Testis (tissue), 3 donors: ENCODE results near the gene CNPY1. TPM values are rescaled to one million over a fixed set of nuclear protein-coding genes. Genes with fewer than 3 reads are reported as not detected.

Source experiments
- DNase-seq: peaks from one replicate; pipeline ENCODE4 v3.0.0-alpha.2; 2019
- H3K27ac ChIP-seq, 2 donors: fragments of 200-600 bp; sonication (generic); one replicate each; pipeline ENCODE4 v1.5.1; 2019
- H3K27me3 ChIP-seq: fragments of 200-600 bp; sonication (generic); one replicate; pipeline ENCODE4 v1.5.1; 2019
- H3K36me3 ChIP-seq: fragments of 200-600 bp; sonication (generic); one replicate; pipeline ENCODE4 v1.5.1; 2017; ENCODE audit warnings: low read depth; ENCODE audit errors: missing control alignments
- H3K4me1 ChIP-seq: fragments of 200-600 bp; sonication (generic); one replicate; pipeline ENCODE4 v1.5.1; 2019
- H3K4me3 ChIP-seq, 2 donors: fragments of 200-600 bp; sonication (generic); one replicate each; pipeline ENCODE4 v1.5.1; 2017 to 2019
- H3K9me3 ChIP-seq: fragments of 200-600 bp; sonication (generic); one replicate; pipeline ENCODE4 v1.5.1; 2017
- POLR2A ChIP-seq: fragments of 450-650 bp; IDR thresholded peaks from one replicate; pipeline ENCODE4 v1.6.1; 2017; ENCODE audit warnings: antibody characterized with exemption, mild to moderate bottlenecking, moderate library complexity
- WGBS, 2 donors: methylation state at CpG; one replicate each; pipeline ENCODE4 v1.1.5; 2018; 5-methylcytosine and 5-hydroxymethylcytosine counted together
- intact Hi-C: fragments of 100-400 bp; cut with DNase I; formaldehyde crosslinking; loops from one replicate; pipeline ENCODE4 v1.15.1; 2023; ENCODE audit warnings: low total_unique reads
- polyA plus RNA-seq: library from polyadenylated mRNA; stranded (reverse); fragments of 350-450 nt; fragmentation: Illumina TruSeq; extraction: RNeasy Lipid Tissue Mini Kit (QIAGEN cat#74804); gene quantifications from one replicate; pipeline ENCODE4 v1.2.3, GENCODE V29; 2014; ENCODE audit warnings: low read depth, low replicate concordance; ENCODE audit not compliant: insufficient read depth
- total RNA-seq, 2 donors: library from RNA; depleted of rRNA; stranded (reverse); fragments of >200 nt; gene quantifications; one replicate each; pipeline ENCODE4 v1.2.3, GENCODE V29; 2016
- TF ChIP-seq, protein P1 (sequence below), 3 experiments: fragments of 450-650 bp in 2 of 3; fragments of 200-600 bp in 1 of 3; sonication (generic) in 1 of 3; IDR thresholded peaks; one replicate each; pipeline ENCODE4 v1.5.1; 2016 to 2019; ENCODE audit warnings: antibody characterized with exemption in 3 of 3, mild to moderate bottlenecking in 2 of 3, moderate library complexity in 1 of 3

Gene CNPY1
- total and polyA plus RNA-seq, 3 donors from 2014 or later = 0.25 to 0.47 (median 0.31) TPM

DNA sequence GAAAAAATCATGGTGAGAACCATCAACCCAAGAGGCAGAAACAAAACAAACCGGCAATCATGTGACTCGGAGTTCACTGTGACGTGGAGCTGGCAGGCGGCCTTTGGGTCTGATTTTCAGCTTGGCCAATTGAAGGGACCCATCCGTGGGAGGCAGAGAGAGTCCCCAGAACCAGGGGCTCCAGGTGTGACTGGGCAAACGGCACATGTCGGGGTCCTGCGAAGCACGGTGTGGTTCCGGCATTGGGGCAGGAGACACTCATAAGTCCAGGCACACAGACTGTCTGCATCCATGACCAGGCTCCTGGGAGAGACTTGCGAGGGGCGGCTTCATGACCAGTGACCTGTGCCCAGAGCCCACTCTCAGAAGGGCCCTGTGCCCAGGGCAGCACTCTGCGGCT lies 12.6 kb upstream of the CNPY1 start:
- Histone ChIP-seq H3K4me1 (no peaks in the 10 kb centered on the region), H3K4me3 (no peak overlapping the region), H3K27ac (no peak overlapping the region), H3K27me3 (no peaks in the 10 kb centered on the region), H3K36me3 (no peaks in the 10 kb centered on the region), H3K9me3 (no peaks in the 10 kb centered on the region)
- TF ChIP-seq, protein P1, sequence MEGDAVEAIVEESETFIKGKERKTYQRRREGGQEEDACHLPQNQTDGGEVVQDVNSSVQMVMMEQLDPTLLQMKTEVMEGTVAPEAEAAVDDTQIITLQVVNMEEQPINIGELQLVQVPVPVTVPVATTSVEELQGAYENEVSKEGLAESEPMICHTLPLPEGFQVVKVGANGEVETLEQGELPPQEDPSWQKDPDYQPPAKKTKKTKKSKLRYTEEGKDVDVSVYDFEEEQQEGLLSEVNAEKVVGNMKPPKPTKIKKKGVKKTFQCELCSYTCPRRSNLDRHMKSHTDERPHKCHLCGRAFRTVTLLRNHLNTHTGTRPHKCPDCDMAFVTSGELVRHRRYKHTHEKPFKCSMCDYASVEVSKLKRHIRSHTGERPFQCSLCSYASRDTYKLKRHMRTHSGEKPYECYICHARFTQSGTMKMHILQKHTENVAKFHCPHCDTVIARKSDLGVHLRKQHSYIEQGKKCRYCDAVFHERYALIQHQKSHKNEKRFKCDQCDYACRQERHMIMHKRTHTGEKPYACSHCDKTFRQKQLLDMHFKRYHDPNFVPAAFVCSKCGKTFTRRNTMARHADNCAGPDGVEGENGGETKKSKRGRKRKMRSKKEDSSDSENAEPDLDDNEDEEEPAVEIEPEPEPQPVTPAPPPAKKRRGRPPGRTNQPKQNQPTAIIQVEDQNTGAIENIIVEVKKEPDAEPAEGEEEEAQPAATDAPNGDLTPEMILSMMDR (IDR thresholded peaks at IDR 0.05) = no peak
- TF ChIP-seq POLR2A = no peak
- 90 to 92% methylated on average over 12 to 13 of the region's 13 CpGs for WGBS, 2 donors
- no peak for DNase-seq
- intact Hi-C loops = no loop called here

DNA sequence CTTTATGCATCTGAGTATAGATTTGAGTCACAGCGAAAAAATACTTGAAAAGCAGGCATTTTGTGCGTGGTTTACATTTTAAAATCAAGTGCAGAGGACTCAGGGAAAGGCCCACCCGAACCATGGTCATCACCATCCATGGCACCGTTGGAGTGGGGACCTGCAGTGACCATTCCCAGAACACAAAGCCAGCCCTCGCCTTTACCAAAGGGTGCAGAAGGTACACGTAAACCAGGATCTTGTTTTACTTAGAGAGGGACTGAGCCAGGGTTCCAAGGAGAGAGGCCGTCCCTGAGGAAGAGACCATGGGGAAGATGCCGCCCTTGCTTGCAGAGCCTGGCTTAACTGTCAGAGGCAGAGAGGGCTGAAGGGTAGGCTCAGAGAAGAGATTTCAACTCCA lies 12.0 kb upstream of the CNPY1 start:
- Histone ChIP-seq H3K27me3 (no peaks in the 10 kb centered on the region), H3K4me3 (no peak overlapping the region), H3K9me3 (no peaks in the 10 kb centered on the region), H3K4me1 (no peaks in the 10 kb centered on the region), H3K27ac (no peak overlapping the region), H3K36me3 (no peaks in the 10 kb centered on the region)
- DNase-seq = no peak
- whole genome bisulfite sequencing, 2 donors = 95 to 97% methylated on average over 8 of the region's 8 CpGs
- no peak for TF ChIP-seq POLR2A
- TF ChIP-seq, protein P1 (IDR thresholded peaks at IDR 0.05) = no peak
- intact Hi-C loops = no loop called here

DNA sequence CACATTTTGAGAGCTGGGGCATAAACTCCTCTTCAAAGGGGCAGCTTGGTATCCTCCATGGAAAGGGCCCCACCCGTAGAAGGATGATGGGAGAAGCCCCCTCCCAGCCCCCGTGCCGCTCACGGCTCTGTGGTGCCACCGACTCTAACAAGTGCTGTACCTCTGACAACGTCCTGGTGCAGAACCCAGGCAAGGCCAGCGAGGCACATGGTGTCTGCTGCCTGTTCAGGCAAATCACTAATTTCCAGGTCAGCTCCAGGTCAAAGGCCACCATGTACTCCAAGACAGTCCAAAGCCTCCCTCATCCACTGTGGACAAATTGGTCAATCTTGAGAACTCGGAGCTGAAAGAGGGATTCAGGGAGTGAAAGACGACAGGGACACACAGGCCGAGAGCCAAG lies 11.4 kb upstream of the CNPY1 start:
- no peaks in the 10 kb centered on the region for H3K36me3 ChIP-seq
- TF ChIP-seq, protein P1 (IDR thresholded peaks at IDR 0.05) = no peak
- no peak for TF ChIP-seq POLR2A
- WGBS, 2 donors = 91 to 93% methylated on average over 8 to 10 of the region's 10 CpGs
- H3K27me3 ChIP-seq = no peaks in the 10 kb centered on the region
- H3K4me3 ChIP-seq = no peak overlapping the region
- no peak for DNase-seq
- no peaks in the 10 kb centered on the region for H3K9me3 ChIP-seq
- H3K4me1 ChIP-seq = no peaks in the 10 kb centered on the region
- no peak overlapping the region for H3K27ac ChIP-seq
- intact Hi-C loops = no loop called here

DNA sequence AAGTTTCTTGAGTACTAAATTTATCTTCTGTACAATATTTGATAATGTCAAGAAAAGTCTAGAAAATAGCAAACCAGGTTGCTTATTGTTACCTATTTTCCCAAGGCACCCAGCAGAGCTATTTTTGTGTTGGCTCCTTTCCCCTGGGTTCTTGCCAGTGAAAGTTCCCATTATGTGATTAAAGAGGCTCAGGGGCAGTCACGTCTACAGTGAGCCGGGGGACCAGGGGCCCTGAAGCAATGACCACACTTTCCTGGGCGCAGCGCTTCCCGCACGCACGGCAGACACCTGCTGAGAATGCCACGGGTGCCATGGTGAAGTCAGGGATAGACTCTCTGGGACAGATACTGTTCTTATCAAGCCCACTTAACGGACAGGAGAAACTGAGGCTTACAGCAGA lies 10.4 kb upstream of the CNPY1 start:
- TF ChIP-seq, protein P1 (IDR thresholded peaks at IDR 0.05) = no peak
- no peak for TF ChIP-seq POLR2A
- Histone ChIP-seq H3K36me3 (no peaks in the 10 kb centered on the region), H3K27ac (no peak overlapping the region), H3K9me3 (no peaks in the 10 kb centered on the region), H3K27me3 (no peaks in the 10 kb centered on the region), H3K4me1 (no peaks in the 10 kb centered on the region), H3K4me3 (no peak overlapping the region)
- DNase-seq = no peak
- intact Hi-C loops = no loop called here
- 85 to 93% methylated on average over 7 to 9 of the region's 9 CpGs for WGBS, 2 donors

DNA sequence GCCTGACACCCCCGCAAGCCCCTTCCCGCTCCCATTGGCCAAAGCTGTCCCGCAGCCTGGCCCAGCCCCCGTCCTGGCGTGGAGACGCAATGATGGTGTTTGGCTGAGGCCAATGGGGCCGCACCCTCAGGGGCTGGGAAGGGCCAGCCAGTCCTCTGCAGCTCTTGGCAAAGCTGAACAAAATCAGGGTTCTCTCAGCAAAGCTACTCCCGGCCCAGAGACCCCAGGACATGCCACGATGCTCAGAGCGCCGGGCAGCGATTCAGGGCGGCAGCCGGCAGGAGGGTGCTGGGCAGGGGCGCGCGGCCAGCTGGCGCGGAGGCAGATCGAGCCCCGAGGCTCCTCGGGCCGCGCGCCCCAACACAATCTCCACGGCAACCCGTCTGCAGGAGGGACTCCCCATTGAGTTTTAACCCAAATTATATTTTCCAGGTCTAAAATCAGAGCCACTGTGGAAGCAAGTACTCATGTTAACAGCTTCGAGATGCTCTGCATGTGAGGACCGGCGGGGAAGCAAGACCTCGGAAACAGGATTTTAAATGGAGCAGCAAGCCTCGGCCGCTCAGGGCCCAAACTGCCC lies 8.8 kb upstream of the CNPY1 start:
- H3K4me3 ChIP-seq = no peak overlapping the region
- intact Hi-C loops = no loop called here
- 60 to 88% methylated on average over 11 to 32 of the region's 33 CpGs for WGBS, 2 donors
- no peak for DNase-seq
- no peaks in the 10 kb centered on the region for H3K27me3 ChIP-seq
- no peaks in the 10 kb centered on the region for H3K36me3 ChIP-seq
- H3K4me1 ChIP-seq = no peaks in the 10 kb centered on the region
- no peak for TF ChIP-seq POLR2A
- TF ChIP-seq, protein P1 (IDR thresholded peaks at IDR 0.05) = no peak
- no peaks in the 10 kb centered on the region for H3K9me3 ChIP-seq
- no peak overlapping the region for H3K27ac ChIP-seq
